HG03439 (cell line): ENCODE results near the gene PRR5L.
A peak's percentile ranks its signal among the peaks of the same experiment; 100 is the strongest.
"Not testable (repeated sequence)": the region's sequence is repeated elsewhere in the genome, so short reads cannot be mapped to it uniquely, and the experiment has no call there.

ENCODE experiments used
- ATAC-seq: cut with Tn5 transposase; IDR thresholded peaks from one replicate; pipeline ENCODE4 v1.9.1; 2021; ENCODE audit warnings: mild to moderate bottlenecking, moderate library complexity; ENCODE audit not compliant: unreplicated experiment

PRR5L gene

GRCh38 chr11:36280531-36280930, 15.6 kb upstream of the PRR5L start:
- no peak for ATAC-seq

DNA sequence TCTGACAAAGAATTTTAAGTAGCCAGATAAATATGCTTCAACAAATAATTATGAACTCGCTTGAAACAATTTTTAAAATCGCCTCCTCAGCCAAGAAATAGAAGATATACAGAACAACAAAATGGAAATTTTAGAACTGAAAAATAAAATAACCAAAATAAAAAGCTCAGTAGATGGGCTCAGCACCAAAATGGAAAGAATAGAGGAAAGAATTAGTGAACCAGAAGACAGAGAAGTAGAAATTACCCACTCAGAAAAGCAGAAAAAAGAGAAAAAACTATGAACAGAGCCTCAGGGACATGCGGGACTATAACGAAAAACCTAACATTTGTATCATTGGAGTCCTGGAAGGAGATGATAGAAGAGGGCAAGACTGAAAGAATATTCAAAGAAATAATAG, 14.2 kb upstream of the PRR5L start:
- ATAC-seq = no peak

DNA sequence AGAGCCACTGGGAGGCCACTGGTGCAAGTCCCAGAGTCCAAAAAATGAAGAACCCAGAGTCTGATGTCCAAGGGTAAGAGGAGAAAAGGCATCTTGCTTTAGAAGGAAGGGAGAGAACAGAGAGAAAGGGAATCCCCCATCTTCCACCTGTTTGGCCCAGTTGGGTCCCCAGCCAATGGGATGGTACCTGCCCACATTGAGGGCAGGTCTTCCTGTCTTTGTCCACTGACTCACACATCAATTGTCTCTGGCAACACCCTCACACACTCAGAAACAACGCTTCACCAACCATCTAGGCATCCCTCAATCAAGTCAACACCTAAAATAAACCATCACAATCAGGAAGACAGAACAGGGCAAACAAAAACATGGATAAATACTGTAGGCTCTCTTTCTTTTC, 13.2 kb upstream of the PRR5L start:
- no peak for ATAC-seq

GRCh38 chr11:36288442-36289225, 7.5 kb upstream of the PRR5L start:
- ATAC-seq = peak; percentile 5

DNA sequence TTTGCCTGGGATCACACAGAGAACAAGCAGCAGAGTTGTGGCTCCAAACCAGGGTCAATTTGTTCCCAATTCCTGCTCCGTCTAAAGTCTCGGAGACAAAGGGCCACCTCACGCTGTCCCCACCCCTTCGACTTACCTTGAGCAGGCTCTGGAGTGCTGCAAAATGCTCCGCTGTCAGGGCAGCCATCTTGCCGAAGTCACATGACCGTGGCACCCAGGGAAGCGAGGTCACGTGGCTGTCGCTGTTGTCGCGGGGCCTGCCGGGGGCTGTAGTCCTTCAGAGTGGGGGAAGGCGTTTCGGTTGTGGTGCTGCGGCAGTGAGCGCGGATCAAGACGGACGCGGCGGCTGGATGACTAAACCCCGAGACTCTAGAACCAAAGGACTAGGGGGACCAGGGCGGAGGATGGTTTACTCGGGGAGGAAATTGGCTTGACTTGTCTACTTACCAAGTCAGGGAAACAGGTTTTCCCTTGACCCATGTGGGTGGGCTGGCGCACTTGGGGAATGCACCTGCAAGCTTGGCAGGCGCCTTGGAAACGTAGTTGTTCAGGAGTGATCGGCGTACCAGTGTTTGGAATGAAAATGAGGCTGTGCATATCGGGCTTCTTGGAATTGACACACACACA, 6.7 kb upstream of the PRR5L start, which contains the start of gene COMMD9:
Gene COMMD9 (minus strand): TSS at position 199 of the 627 bp plus-strand sequence. CDS start 12 bp downstream, at position 187.
- peak; percentile 99 for ATAC-seq

DNA sequence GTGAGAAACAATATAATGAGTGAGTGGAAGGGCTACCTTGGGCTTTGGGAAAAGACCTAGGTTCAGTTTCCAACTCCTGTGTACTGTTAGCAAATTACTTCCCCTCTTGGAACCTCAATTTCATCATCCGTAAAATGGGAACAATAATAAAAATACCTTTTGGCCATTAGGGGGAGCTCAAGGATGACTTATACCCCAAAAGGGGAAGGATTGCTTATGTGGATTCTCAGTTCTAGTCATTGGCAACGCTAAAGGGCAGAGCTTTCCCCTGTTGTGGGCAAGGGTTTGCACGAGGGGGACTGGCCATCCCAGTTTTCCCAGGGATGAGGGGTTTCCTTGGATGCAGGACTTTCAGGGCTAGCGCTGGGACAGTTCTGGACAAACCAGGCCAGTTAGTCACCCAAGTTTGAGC, 3.8 kb upstream of the PRR5L start:
- ATAC-seq = no peak

- no peak for ATAC-seq
Observed at GRCh38 chr11:36296884-36297543, 926 bp downstream of the PRR5L start.

GRCh38 chr11:36300650-36301049, 4.6 kb downstream of the PRR5L start:
- no peak for ATAC-seq

DNA sequence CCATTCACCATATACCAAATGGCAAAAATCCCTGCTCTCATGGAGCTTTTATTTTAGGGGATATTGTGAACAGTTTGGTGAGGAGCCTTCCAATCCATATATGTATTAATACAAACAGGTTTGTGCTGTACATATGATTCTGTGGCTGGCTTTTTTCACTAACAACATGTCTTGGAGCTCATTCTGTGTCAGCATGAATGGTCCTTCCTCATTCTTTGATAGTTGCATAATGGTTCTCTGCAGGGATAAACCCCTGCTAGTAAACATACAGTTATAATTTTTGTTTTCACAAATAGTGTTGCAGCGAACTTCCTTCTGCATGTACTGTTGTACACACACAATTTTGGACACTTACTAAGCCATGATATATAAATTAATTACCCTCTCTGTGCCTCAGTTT, 8.3 kb downstream of the PRR5L start:
- ATAC-seq = no peak

- no peak for ATAC-seq
Observed at GRCh38 chr11:36305047-36305446, 9.0 kb downstream of the PRR5L start.

- ATAC-seq = no peak
Observed at GRCh38 chr11:36306888-36307287, 10.8 kb downstream of the PRR5L start.

GRCh38 chr11:36308577-36308976, 12.5 kb downstream of the PRR5L start:
- ATAC-seq = no peak

DNA sequence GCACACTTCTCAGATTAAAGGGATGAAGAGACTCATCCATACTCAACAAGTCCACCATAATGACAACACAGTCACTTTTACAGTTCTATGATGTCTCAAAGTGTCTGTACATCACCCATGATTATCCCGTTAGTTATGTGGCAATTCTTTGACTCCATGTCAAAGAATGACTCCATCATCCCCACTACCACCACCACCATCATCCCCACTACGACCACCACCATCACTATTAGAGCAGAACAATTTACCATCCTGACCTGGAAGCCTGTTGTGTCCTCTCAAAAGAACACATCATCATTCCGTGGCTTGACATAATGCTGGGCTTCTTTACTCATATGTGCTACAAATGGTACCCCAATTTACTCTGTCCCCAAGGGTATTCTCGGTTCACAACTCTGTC, 13.7 kb downstream of the PRR5L start:
- no peak for ATAC-seq

DNA sequence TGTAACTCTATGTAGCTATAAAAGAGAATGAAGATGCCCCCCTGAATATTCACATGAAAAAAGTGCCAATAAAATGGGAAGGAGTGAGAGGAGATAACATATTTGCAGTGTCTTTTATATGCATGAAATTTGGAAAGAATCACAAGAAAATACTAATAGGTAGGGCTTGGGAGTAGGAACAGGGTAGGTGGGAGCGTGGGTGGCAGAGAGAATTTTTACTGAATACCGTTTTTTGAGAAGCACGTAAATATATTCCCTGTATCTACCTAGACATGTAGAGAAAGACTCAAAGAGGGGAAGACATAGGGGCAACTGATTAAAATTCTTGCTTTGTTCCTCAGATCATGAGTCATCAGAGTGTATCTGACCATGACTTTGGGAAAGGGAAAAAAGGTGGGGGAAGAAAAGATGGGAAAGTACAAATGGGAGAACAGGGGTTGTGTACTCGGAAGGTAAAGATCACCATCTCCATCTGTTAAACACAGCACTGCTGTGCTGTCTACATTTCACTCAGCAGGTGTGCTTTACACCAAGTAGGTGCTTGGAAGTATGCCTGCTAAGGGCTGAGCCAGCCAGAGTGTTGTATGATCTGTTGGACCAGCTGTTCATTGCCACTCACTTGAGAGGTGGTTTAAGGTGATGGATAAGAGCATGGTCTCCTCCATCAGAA, 16.0 kb downstream of the PRR5L start:
- no peak for ATAC-seq

GRCh38 chr11:36312611-36313472, 16.8 kb downstream of the PRR5L start:
- no peak for ATAC-seq

DNA sequence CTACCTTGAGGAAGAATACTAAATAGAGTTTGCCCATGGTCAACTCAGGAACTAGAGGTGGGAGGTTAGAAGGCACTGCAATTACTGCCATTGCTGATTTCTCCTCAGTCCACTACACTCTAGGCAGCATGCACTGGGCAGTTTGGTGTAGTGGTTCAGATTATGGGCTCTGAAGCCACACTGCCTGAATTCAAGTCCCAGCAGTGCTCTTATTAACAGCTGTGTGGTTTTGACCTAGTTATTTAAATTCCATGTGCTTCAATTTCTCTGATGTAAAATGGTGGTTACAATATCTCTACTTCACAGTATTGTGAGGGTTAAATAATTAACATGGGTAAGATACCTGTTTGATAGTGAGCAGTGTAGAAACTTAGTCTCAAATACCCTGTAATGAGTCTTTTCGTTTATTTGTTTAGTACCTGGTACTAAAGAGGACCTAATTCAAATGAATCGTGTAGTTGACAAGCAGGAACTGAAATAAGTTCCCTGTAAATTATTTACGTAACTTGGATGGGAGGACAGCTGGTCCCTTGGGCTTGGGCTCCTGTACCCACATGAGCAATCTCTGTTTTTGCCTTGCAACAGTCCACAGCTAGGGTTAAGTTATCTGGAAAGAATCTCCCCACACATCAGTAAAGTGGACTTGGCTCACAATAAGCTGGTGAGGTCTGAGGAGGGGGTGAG, 17.8 kb downstream of the PRR5L start:
- no peak for ATAC-seq

DNA sequence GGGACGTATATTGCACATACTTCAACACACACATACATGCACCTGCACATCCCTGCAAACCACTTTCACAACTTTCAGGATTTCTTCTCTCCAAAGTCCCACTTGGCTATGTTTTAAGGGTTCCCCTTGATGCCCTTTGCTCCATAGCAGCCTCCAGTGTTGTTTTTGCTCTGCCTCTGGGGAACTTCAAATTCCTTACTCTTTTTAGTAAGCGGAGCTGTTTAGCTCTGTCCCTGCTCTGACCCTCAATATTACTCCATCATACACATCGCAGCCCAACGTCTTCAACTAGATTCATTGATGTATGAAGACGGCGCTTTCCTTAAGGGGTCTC, 18.3 kb downstream of the PRR5L start:
- ATAC-seq = no peak

DNA sequence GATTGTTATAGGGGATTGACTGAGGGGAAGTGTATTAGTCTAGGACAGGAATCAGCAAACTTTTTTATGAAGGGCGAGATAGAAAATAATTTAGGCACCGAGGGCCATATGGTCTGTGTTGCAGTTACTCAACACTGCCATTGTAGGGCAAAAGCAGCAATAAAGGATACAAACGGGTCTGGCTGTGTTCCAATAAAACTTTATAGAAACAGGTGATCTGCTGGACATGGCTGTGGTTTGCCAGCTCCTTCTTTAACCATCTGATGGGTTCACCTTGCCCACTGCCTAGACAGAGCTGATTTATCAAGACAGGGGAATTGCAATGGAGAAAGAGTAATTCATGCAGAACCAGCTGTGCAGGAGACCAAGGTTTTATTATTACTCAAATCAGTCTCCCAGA, 20.0 kb downstream of the PRR5L start:
- no peak for ATAC-seq

DNA sequence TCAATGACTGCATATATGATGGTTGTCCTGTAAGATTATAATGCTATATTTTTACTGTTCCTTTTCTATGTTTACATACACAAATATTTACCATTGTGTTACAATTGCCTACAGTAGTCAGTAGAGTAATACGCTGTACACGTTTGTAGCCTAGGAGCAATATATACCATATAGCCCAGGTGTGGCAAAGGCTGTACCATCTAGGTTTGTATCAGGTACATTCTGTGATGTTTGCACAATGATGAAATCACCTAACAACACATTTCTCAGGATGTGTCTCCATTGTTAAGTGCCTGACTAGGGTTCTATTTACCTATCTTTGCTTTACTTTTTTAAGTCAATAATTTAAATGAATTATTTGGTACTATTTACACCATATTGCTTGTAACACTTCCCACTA, 21.9 kb downstream of the PRR5L start:
- ATAC-seq = no peak

GRCh38 chr11:36324956-36325355, 28.9 kb downstream of the PRR5L start:
- not testable (repeated sequence) for ATAC-seq
